HG03432 (cell line): ENCODE measurements around the gene TACC3.

Experiments used
- ATAC-seq: cut with Tn5 transposase; IDR thresholded peaks from one replicate; pipeline ENCODE4 v1.9.1; 2021; ENCODE audit warnings: mild to moderate bottlenecking, moderate library complexity; ENCODE audit not compliant: unreplicated experiment

The TACC3 gene

GRCh38 chr4:1756893-1757779, 35.8 kb downstream of the TACC3 start:
- ATAC-seq, result no peak

GRCh38 chr4:1757836-1758235, 36.5 kb downstream of the TACC3 start:
- no peak for ATAC-seq

- ATAC-seq, result no peak
Measured at GRCh38 chr4:1758306-1759121, 37.2 kb downstream of the TACC3 start.

GRCh38 chr4:1759170-1759817, 38.0 kb downstream of the TACC3 start:
- ATAC-seq, result no peak

GRCh38 chr4:1759818-1760223, 38.5 kb downstream of the TACC3 start:
- ATAC-seq, result no peak

- no peak for ATAC-seq
Measured at GRCh38 chr4:1760521-1761071, 39.3 kb downstream of the TACC3 start.

- ATAC-seq, result no peak
Measured at GRCh38 chr4:1761130-1761689, 39.9 kb downstream of the TACC3 start.

GRCh38 chr4:1762264-1763010, 41.1 kb downstream of the TACC3 start:
- no peak for ATAC-seq

- ATAC-seq, result no peak
Measured at GRCh38 chr4:1763070-1763549, 41.8 kb downstream of the TACC3 start.

GRCh38 chr4:1763550-1764080, 42.3 kb downstream of the TACC3 start:
- ATAC-seq, result no peak

- no peak for ATAC-seq
Measured at GRCh38 chr4:1764670-1765069, 43.3 kb downstream of the TACC3 start.

GRCh38 chr4:1765409-1766072, 44.2 kb downstream of the TACC3 start:
- no peak for ATAC-seq

- ATAC-seq, result no peak
Measured at GRCh38 chr4:1766106-1767060, 45.1 kb downstream of the TACC3 start.

- no peak for ATAC-seq
Measured at GRCh38 chr4:1767061-1767769, 45.9 kb downstream of the TACC3 start.

- ATAC-seq, result no peak
Measured at GRCh38 chr4:1767770-1768366, 46.5 kb downstream of the TACC3 start.

- no peak for ATAC-seq
Measured at GRCh38 chr4:1768367-1769034, 47.2 kb downstream of the TACC3 start.
